KOPT-K1 (cell line): ENCODE results near the gene MCM10.

Source experiments
- H3K27ac ChIP-seq: fragments of 200-600 bp; sonication (generic); 2 replicates; pipeline ENCODE4 v1.5.1; 2016; ENCODE audit warnings: antibody characterized with exemption, mild to moderate bottlenecking, low read depth, low read length; ENCODE audit not compliant: poor library complexity, severe bottlenecking
- H3K36me3 ChIP-seq: fragments of 200-600 bp; sonication (generic); 2 replicates; pipeline ENCODE4 v1.5.1; 2017; ENCODE audit warnings: antibody characterized with exemption, mild to moderate bottlenecking, low read length, moderate library complexity; ENCODE audit not compliant: insufficient read depth
- H3K9me3 ChIP-seq: fragments of 200-600 bp; sonication (generic); 2 replicates; pipeline ENCODE4 v1.5.1; 2017; ENCODE audit warnings: antibody characterized with exemption, low read length, mild to moderate bottlenecking; ENCODE audit not compliant: insufficient read depth, poor library complexity, severe bottlenecking

Gene MCM10

GRCh38 chr10:13160934-13161856 is at the start of gene MCM10:
MCM10 (plus strand) TSS chr10:13161558; CDS start chr10:13164203, 2,645 bp downstream.
- peaks cover 29% of the 10 kb centered on the region for H3K36me3 ChIP-seq
- H3K9me3 ChIP-seq: no peaks in the 10 kb centered on the region
- peak within 1 kb of the TSS; percentile 69 for H3K27ac ChIP-seq

GRCh38 chr10:13113544-13113943 is 47.8 kb upstream of the MCM10 start:
- H3K27ac ChIP-seq: no peak overlapping the region
- H3K36me3 ChIP-seq: peaks cover 70% of the 10 kb centered on the region
- no peaks in the 10 kb centered on the region for H3K9me3 ChIP-seq

- Histone ChIP-seq H3K9me3 (no peaks in the 10 kb centered on the region), H3K36me3 (peaks cover 63% of the 10 kb centered on the region), H3K27ac (no peak overlapping the region)
Observed at GRCh38 chr10:13115832-13116803, 45.2 kb upstream of the MCM10 start.

GRCh38 chr10:13117841-13118783 is 43.2 kb upstream of the MCM10 start:
- H3K36me3 ChIP-seq: peaks cover 69% of the 10 kb centered on the region
- H3K9me3 ChIP-seq: no peaks in the 10 kb centered on the region
- no peak overlapping the region for H3K27ac ChIP-seq

- no peak overlapping the region for H3K27ac ChIP-seq
- peaks cover 69% of the 10 kb centered on the region for H3K36me3 ChIP-seq
- H3K9me3 ChIP-seq: no peaks in the 10 kb centered on the region
Observed at GRCh38 chr10:13118784-13119410, 42.5 kb upstream of the MCM10 start.

GRCh38 chr10:13120786-13121499 is 40.4 kb upstream of the MCM10 start:
- Histone ChIP-seq H3K27ac (no peak overlapping the region), H3K9me3 (no peaks in the 10 kb centered on the region), H3K36me3 (peaks cover 72% of the 10 kb centered on the region)

- peaks cover 68% of the 10 kb centered on the region for H3K36me3 ChIP-seq
- no peak overlapping the region for H3K27ac ChIP-seq
- no peaks in the 10 kb centered on the region for H3K9me3 ChIP-seq
Observed at GRCh38 chr10:13121500-13121854, 39.9 kb upstream of the MCM10 start.

GRCh38 chr10:13136651-13137050 is 24.7 kb upstream of the MCM10 start:
- Histone ChIP-seq H3K9me3 (no peaks in the 10 kb centered on the region), H3K36me3 (peaks cover 55% of the 10 kb centered on the region), H3K27ac (no peak overlapping the region)

GRCh38 chr10:13139150-13139549 is 22.2 kb upstream of the MCM10 start:
- H3K9me3 ChIP-seq: no peaks in the 10 kb centered on the region
- peaks cover 30% of the 10 kb centered on the region for H3K36me3 ChIP-seq
- H3K27ac ChIP-seq: no peak overlapping the region

- Histone ChIP-seq H3K9me3 (no peaks in the 10 kb centered on the region), H3K36me3 (peaks cover 26% of the 10 kb centered on the region), H3K27ac (no peak overlapping the region)
Observed at GRCh38 chr10:13139676-13140075, 21.7 kb upstream of the MCM10 start.

GRCh38 chr10:13140627-13141190 is 20.6 kb upstream of the MCM10 start:
- H3K27ac ChIP-seq: no peak overlapping the region
- H3K9me3 ChIP-seq: no peaks in the 10 kb centered on the region
- H3K36me3 ChIP-seq: peaks cover 15% of the 10 kb centered on the region

- H3K27ac ChIP-seq: no peak overlapping the region
- no peaks in the 10 kb centered on the region for H3K9me3 ChIP-seq
- H3K36me3 ChIP-seq: no peaks in the 10 kb centered on the region
Observed at GRCh38 chr10:13143766-13144165, 17.6 kb upstream of the MCM10 start.

GRCh38 chr10:13144814-13145213 is 16.5 kb upstream of the MCM10 start:
- H3K36me3 ChIP-seq: no peaks in the 10 kb centered on the region

More at GRCh38 chr10:13144814-13145213, 16.5 kb upstream of the MCM10 start:
- Histone ChIP-seq H3K9me3 (no peaks in the 10 kb centered on the region), H3K27ac (no peak overlapping the region)
